ENCODE data around the gene NHLRC2. TPM values are rescaled to one million over a fixed set of nuclear protein-coding genes. Genes with fewer than 3 reads are reported as not detected.

Gene NHLRC2
- total RNA-seq, 1 donor from 2014 or later, result 22.4 TPM

- DNase-seq (ENCODE audit: low spot score) (no peak), ATAC-seq (peak; percentile 1)
These were observed 4.1 kb downstream of the NHLRC2 start for GRCh38 chr10:113858541-113858940.

DNA sequence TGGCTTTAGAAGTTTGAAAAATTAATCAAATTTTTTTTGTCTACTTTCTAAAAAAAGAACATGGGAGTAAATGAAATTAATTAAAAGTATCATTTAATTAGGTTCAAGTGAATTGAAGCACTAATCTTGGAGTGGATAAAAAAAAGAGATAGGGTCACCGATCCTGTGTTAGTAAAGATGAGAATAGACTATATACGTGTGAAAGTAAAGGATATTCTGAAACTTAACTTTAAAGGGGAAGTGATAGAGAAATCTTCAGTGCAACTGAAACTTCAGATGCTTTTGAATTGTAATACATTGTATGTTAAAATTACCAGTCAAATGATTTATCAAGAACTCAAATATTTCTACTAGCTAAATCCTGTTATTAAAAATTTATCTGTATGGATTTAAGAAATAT is 4.8 kb downstream of the NHLRC2 start:
- ATAC-seq (no peak), DNase-seq (ENCODE audit: low spot score) (no peak)

- ATAC-seq, result no peak
These were observed 11.4 kb downstream of the NHLRC2 start for GRCh38 chr10:113865901-113866300.

GRCh38 chr10:113866551-113867394 is 12.3 kb downstream of the NHLRC2 start:
- ATAC-seq (no peak), DNase-seq (ENCODE audit: low spot score) (no peak)

More at GRCh38 chr10:113865901-113866300, 11.4 kb downstream of the NHLRC2 start:
- no peak for DNase-seq (ENCODE audit: low spot score)

GRCh38 chr10:113867904-113868303 is 13.4 kb downstream of the NHLRC2 start:
- DNase-seq (ENCODE audit: low spot score) (no peak), ATAC-seq (no peak)

GRCh38 chr10:113869789-113870188 is 15.3 kb downstream of the NHLRC2 start:
- DNase-seq (ENCODE audit: low spot score) (no peak), ATAC-seq (no peak)

- no peak for DNase-seq (ENCODE audit: low spot score)
- ATAC-seq, result no peak
These were observed 17.9 kb downstream of the NHLRC2 start for GRCh38 chr10:113872139-113873030.

- DNase-seq (ENCODE audit: low spot score) (no peak), ATAC-seq (no peak)
These were observed 20.8 kb downstream of the NHLRC2 start for GRCh38 chr10:113875212-113875611.

DNA sequence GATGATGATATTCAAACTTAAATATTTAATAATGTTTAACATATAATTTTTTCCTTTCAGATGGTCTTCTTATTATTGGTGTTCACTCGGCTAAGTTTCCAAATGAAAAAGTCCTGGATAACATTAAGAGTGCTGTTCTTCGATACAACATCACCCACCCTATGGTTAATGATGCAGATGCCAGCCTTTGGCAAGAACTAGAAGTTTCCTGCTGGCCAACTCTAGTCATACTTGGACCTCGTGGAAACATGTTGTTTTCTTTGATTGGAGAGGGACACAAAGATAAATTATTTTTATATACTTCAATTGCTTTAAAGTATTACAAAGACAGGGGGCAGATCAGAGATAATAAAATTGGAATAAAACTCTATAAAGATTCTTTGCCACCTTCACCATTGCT is 22.0 kb downstream of the NHLRC2 start:
- ATAC-seq (no peak), DNase-seq (ENCODE audit: low spot score) (no peak)

GRCh38 chr10:113879691-113880090 is 25.2 kb downstream of the NHLRC2 start:
- DNase-seq (ENCODE audit: low spot score), result no peak
- ATAC-seq, result no peak

GRCh38 chr10:113880236-113880635 is 25.8 kb downstream of the NHLRC2 start:
- no peak for DNase-seq (ENCODE audit: low spot score)
- ATAC-seq, result no peak

DNA sequence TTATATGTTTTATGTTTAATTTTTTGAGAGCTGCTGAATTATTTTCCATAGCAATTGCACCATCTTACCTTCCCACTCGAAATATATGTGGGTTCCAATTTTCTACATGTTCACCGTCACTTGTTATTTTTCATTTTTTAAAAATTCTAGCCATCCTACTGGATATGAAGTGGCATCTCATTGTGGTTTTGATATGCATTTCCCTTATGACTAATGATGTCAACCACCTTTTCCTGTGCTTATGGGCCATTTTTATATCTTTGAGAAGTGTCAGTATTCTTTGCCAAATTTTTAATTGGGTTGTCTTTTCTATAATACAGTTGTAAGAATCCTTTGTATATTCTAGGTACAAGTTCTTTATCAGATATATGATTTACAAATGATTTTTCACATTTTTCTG is 27.8 kb downstream of the NHLRC2 start:
- no peak for ATAC-seq
- no peak for DNase-seq (ENCODE audit: low spot score)

GRCh38 chr10:113889911-113890310 is 35.5 kb downstream of the NHLRC2 start:
- DNase-seq (ENCODE audit: low spot score) (no peak), ATAC-seq (no peak)

DNA sequence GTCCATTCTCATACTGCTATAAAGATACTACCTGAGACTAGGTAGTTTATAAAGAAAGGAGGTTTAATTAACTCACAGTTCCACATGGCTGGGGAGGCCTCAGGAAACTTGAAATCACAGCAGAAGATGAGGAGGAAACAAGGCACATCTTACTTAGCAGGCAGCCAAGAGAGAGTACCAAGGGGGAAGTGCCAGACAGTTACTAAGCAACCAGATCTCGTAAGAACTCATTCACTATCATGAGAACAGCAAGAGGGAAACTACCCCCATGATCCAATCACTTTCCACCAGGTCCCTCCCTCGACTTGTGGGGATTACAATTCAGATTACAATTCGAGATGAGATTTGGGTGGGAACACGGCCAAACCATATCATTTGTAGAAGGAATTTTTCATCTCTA is 36.3 kb downstream of the NHLRC2 start:
- no peak for DNase-seq (ENCODE audit: low spot score)
- no peak for ATAC-seq

- DNase-seq (ENCODE audit: low spot score), result no peak
- no peak for ATAC-seq
These were observed 37.0 kb downstream of the NHLRC2 start for GRCh38 chr10:113891476-113891875.

DNA sequence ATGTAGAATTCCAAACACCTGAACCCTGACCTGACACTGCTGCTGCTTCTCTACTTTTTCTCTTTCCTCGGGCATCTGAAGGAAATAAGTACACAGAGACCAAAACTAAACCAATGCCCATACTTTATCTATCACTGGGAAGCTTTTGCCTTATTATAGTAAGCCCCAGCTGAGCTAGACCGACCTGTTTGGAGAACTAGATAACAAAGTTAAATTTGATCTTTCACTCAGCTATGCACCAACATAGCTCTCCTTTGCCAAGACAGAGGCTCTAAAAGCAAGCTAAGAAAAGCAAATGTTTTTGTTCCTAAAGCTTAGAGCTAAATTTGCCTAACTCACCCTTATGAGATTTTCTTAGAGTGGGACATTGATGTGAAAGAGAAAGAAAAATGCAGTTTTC is 39.1 kb downstream of the NHLRC2 start:
- ATAC-seq (no peak), DNase-seq (ENCODE audit: low spot score) (no peak)

DNA sequence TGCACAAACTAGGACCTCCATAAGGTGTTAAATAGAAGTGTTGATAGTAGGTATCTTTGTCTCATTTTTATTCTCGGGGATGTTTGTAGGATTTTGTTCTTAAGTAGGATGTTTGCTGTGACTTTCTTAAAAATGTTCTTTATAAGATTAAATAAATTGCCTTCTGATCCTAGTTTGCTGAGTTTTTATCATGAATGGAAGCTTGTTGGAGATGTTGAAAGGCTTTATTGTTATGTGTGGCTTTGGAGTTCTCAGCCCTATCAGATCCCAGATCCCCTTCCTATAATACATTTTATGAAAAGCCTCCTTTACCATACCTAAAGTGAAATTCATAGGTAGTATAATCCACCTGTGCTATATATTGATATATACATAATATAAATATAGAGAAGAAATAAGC is 40.1 kb downstream of the NHLRC2 start:
- DNase-seq (ENCODE audit: low spot score), result no peak

DNA sequence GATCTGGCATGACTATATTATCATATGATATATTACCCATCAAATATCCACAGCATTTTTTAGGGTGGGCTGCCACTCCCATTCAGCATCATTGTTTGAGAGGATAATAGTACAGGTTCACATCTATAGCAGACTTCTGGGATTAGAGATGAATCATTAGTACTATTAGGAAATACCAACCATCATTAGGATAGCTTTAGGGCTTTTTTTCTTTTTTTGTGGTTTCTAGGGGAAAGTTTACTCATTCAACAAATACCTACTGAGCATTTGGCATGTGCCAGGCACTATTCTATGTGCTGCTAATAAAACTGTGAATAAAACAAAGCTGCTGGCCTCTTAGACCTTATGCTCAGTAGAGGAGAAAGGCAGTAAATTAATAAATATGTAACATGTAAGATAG is 40.6 kb downstream of the NHLRC2 start:
- no peak for DNase-seq (ENCODE audit: low spot score)
- no peak for ATAC-seq

More for the DNA sequence above, 40.1 kb downstream of the NHLRC2 start:
- no peak for ATAC-seq

GRCh38 chr10:113897693-113898618 is 43.5 kb downstream of the NHLRC2 start:
- peak; percentile 44 for ATAC-seq
- DNase-seq (ENCODE audit: low spot score), result no peak

DNA sequence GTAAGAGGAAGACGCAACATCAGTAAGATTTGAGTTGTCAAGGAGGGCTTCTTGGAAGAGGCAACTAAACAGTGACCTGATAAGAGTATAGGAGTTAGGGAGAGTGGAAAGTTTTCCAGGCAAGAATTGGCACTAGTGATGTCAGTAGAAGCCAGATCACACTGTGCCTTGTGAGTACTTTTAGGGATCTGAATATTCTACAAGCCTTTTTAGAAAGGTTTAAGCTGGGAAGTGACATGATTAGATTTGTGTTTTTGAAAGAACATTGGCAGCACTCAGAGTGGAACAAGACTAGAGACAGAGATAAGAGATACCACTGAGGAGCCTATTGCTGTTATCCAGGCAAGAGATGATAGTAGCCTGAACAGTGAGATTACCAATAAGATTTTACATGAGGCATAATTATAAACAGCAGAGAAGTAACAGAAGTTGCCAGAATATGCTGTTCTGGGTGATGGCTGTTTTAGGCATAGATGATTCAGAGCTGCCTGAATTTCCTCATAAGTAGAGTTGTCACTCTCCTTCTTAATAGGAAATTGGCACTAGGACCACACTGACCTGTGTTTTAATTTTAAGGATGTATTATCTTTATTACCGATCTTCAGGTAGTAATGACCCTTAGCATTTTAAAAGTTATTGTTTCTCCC is 45.6 kb downstream of the NHLRC2 start:
- no peak for DNase-seq (ENCODE audit: low spot score)
- no peak for ATAC-seq
